Astrocyte (in vitro differentiated cells and primary cell): ENCODE data around the gene YIPF6.

ENCODE experiments used
- EZH2 ChIP-seq: IDR thresholded peaks from 2 replicates; pipeline ENCODE4 v1.6.1; 2012; ENCODE audit warnings: mild to moderate bottlenecking, low read length, inconsistent platforms; ENCODE audit not compliant: insufficient read depth
- TF ChIP-seq, protein P1 (sequence below): IDR thresholded peaks from 2 replicates; pipeline ENCODE4 v1.5.1; 2011; ENCODE audit warnings: low read depth, mild to moderate bottlenecking, inconsistent platforms, low read length, moderate library complexity; ENCODE audit not compliant: insufficient read depth

DNA sequence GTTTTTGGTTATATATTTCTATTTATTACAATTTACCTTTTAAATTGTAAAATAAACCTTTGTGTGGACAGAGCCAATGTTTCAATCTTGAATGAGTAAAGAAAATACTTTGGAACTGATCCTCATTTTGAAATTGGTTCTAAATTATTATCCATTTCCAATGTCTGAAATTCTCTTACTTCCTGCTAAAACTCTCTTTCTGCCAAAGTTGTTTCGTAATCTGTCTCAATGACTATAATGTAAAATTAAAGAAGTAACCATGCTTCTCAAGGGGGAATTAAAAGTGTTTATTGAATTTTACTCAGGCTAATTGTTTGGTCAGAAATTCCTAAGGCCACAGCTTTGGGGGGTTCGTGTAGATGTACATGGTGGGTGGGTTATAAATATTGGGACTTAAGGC lies 34.8 kb downstream of the YIPF6 start:
- TF ChIP-seq, protein P1, sequence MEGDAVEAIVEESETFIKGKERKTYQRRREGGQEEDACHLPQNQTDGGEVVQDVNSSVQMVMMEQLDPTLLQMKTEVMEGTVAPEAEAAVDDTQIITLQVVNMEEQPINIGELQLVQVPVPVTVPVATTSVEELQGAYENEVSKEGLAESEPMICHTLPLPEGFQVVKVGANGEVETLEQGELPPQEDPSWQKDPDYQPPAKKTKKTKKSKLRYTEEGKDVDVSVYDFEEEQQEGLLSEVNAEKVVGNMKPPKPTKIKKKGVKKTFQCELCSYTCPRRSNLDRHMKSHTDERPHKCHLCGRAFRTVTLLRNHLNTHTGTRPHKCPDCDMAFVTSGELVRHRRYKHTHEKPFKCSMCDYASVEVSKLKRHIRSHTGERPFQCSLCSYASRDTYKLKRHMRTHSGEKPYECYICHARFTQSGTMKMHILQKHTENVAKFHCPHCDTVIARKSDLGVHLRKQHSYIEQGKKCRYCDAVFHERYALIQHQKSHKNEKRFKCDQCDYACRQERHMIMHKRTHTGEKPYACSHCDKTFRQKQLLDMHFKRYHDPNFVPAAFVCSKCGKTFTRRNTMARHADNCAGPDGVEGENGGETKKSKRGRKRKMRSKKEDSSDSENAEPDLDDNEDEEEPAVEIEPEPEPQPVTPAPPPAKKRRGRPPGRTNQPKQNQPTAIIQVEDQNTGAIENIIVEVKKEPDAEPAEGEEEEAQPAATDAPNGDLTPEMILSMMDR: no peak
- TF ChIP-seq EZH2: no peak
